Dendritic cell treated with granulocyte-macrophage colony-stimulating factor and Interleukin-4, amounts not matched to agents 40 ng/mL and 50 ng/mL, for 4 days (primary cell): Measurements from ENCODE around the gene PHC2.

Experiments used
- H3K27ac Mint-ChIP-seq: one replicate; pipeline ENCODE4 v1.8.0; 2022; ENCODE audit warnings: mild to moderate bottlenecking, mixed read lengths
- H3K27me3 Mint-ChIP-seq: one replicate; pipeline ENCODE4 v1.8.0; 2022; ENCODE audit warnings: mild to moderate bottlenecking, mixed read lengths
- H3K36me3 Mint-ChIP-seq: one replicate; pipeline ENCODE4 v1.8.0; 2022; ENCODE audit warnings: low read depth, mixed read lengths
- H3K4me1 Mint-ChIP-seq: one replicate; pipeline ENCODE4 v1.8.0; 2022; ENCODE audit warnings: low read depth, mixed read lengths
- H3K4me3 Mint-ChIP-seq: one replicate; pipeline ENCODE4 v1.8.0; 2022; ENCODE audit warnings: mild to moderate bottlenecking, moderate library complexity, mixed read lengths
- H3K9me3 Mint-ChIP-seq: one replicate; pipeline ENCODE4 v1.8.0; 2022; ENCODE audit warnings: mixed read lengths
- intact Hi-C: fragments of 100-400 bp; cut with micrococcal nuclease; formaldehyde crosslinking; loops from one replicate; pipeline ENCODE4 v1.15.0; 2022

Gene PHC2

GRCh38 chr1:33396188-33397124 lies 34.4 kb downstream of the PHC2 start:
- Mint-ChIP-seq H3K4me3 (no peak overlapping the region), H3K9me3 (no peaks in the 10 kb centered on the region), H3K27me3 (no peaks in the 10 kb centered on the region)

GRCh38 chr1:33394770-33395169 lies 36.1 kb downstream of the PHC2 start:
- intact Hi-C loops = no loop called here
- Mint-ChIP-seq H3K9me3 (no peaks in the 10 kb centered on the region), H3K27ac (no peak overlapping the region), H3K27me3 (no peaks in the 10 kb centered on the region), H3K36me3 (no peaks in the 10 kb centered on the region), H3K4me3 (no peak overlapping the region), H3K4me1 (peaks cover 21% of the 10 kb centered on the region)

More at GRCh38 chr1:33396188-33397124, 34.4 kb downstream of the PHC2 start:
- peaks cover 11% of the 10 kb centered on the region for H3K4me1 Mint-ChIP-seq
- H3K36me3 Mint-ChIP-seq = no peaks in the 10 kb centered on the region
- no peak overlapping the region for H3K27ac Mint-ChIP-seq
- intact Hi-C loops = no loop called here

GRCh38 chr1:33393991-33394390 lies 36.9 kb downstream of the PHC2 start:
- peaks cover 28% of the 10 kb centered on the region for H3K4me1 Mint-ChIP-seq
- no peaks in the 10 kb centered on the region for H3K27me3 Mint-ChIP-seq
- H3K4me3 Mint-ChIP-seq = no peak overlapping the region
- H3K36me3 Mint-ChIP-seq = no peaks in the 10 kb centered on the region
- no peak overlapping the region for H3K27ac Mint-ChIP-seq
- no peaks in the 10 kb centered on the region for H3K9me3 Mint-ChIP-seq
- intact Hi-C loops = no loop called here

- Mint-ChIP-seq H3K27ac (no peak overlapping the region), H3K27me3 (no peaks in the 10 kb centered on the region), H3K36me3 (no peaks in the 10 kb centered on the region), H3K4me3 (no peak overlapping the region), H3K9me3 (no peaks in the 10 kb centered on the region), H3K4me1 (peaks cover 28% of the 10 kb centered on the region)
- intact Hi-C loops = no loop called here
These were observed 37.4 kb downstream of the PHC2 start for GRCh38 chr1:33393524-33393923.

- Mint-ChIP-seq H3K4me3 (no peak overlapping the region), H3K9me3 (no peaks in the 10 kb centered on the region), H3K4me1 (peaks cover 28% of the 10 kb centered on the region), H3K36me3 (no peaks in the 10 kb centered on the region), H3K27me3 (no peaks in the 10 kb centered on the region), H3K27ac (no peak overlapping the region)
- intact Hi-C loops = no loop called here
These were observed 38.3 kb downstream of the PHC2 start for GRCh38 chr1:33392639-33393038.

- intact Hi-C loops = no loop called here
- H3K36me3 Mint-ChIP-seq = no peaks in the 10 kb centered on the region
- H3K4me1 Mint-ChIP-seq = peaks cover 28% of the 10 kb centered on the region
- H3K9me3 Mint-ChIP-seq = no peaks in the 10 kb centered on the region
- no peak overlapping the region for H3K4me3 Mint-ChIP-seq
- no peak overlapping the region for H3K27ac Mint-ChIP-seq
- no peaks in the 10 kb centered on the region for H3K27me3 Mint-ChIP-seq
These were observed 38.7 kb downstream of the PHC2 start for GRCh38 chr1:33392206-33392605.

GRCh38 chr1:33391343-33392078 lies 39.4 kb downstream of the PHC2 start:
- H3K4me1 Mint-ChIP-seq = peaks cover 27% of the 10 kb centered on the region
- no peaks in the 10 kb centered on the region for H3K36me3 Mint-ChIP-seq
- no peaks in the 10 kb centered on the region for H3K9me3 Mint-ChIP-seq
- H3K27ac Mint-ChIP-seq = no peak overlapping the region
- no peak overlapping the region for H3K4me3 Mint-ChIP-seq
- no peaks in the 10 kb centered on the region for H3K27me3 Mint-ChIP-seq
- intact Hi-C loops = no loop called here

- Mint-ChIP-seq H3K9me3 (no peaks in the 10 kb centered on the region), H3K4me1 (peaks cover 26% of the 10 kb centered on the region), H3K27ac (no peak overlapping the region), H3K36me3 (no peaks in the 10 kb centered on the region), H3K4me3 (no peak overlapping the region), H3K27me3 (no peaks in the 10 kb centered on the region)
- intact Hi-C loops = no loop called here
These were observed 40.4 kb downstream of the PHC2 start for GRCh38 chr1:33390542-33390941.

- Mint-ChIP-seq H3K4me3 (no peak overlapping the region), H3K4me1 (peaks cover 40% of the 10 kb centered on the region), H3K27me3 (no peaks in the 10 kb centered on the region), H3K9me3 (no peaks in the 10 kb centered on the region), H3K36me3 (no peaks in the 10 kb centered on the region), H3K27ac (no peak overlapping the region)
- intact Hi-C loops = loop anchor here (10.0 kb wide), 1 partner anchor 66 kb away; no protein-coding TSS in a partner anchor
These were observed 41.8 kb downstream of the PHC2 start for GRCh38 chr1:33388805-33389771.

- no peaks in the 10 kb centered on the region for H3K9me3 Mint-ChIP-seq
- intact Hi-C loops = loop anchor here (10.0 kb wide), 1 partner anchor 67 kb away; no protein-coding TSS in a partner anchor
- H3K4me3 Mint-ChIP-seq = no peak overlapping the region
- H3K27me3 Mint-ChIP-seq = no peaks in the 10 kb centered on the region
- no peaks in the 10 kb centered on the region for H3K36me3 Mint-ChIP-seq
- peaks cover 51% of the 10 kb centered on the region for H3K4me1 Mint-ChIP-seq
- H3K27ac Mint-ChIP-seq = no peak overlapping the region
These were observed 43.3 kb downstream of the PHC2 start for GRCh38 chr1:33387625-33388024.

- Mint-ChIP-seq H3K27me3 (peaks cover 9% of the 10 kb centered on the region), H3K9me3 (no peaks in the 10 kb centered on the region), H3K27ac (peak overlapping the region; percentile 68), H3K36me3 (no peaks in the 10 kb centered on the region), H3K4me1 (peaks cover 61% of the 10 kb centered on the region), H3K4me3 (no peak overlapping the region)
- intact Hi-C loops = loop anchor here (10.0 kb wide), 1 partner anchor 70 kb away; no protein-coding TSS in a partner anchor
These were observed 45.6 kb downstream of the PHC2 start for GRCh38 chr1:33385251-33385650.

GRCh38 chr1:33384040-33384812 lies 46.7 kb downstream of the PHC2 start:
- Mint-ChIP-seq H3K4me3 (no peak overlapping the region), H3K9me3 (no peaks in the 10 kb centered on the region), H3K27ac (peak overlapping the region; percentile 68), H3K27me3 (peaks cover 17% of the 10 kb centered on the region), H3K4me1 (peaks cover 63% of the 10 kb centered on the region), H3K36me3 (no peaks in the 10 kb centered on the region)
- intact Hi-C loops = loop anchor here (10.0 kb wide), 1 partner anchor 71 kb away; no protein-coding TSS in a partner anchor

GRCh38 chr1:33383489-33383888 lies 47.4 kb downstream of the PHC2 start:
- Mint-ChIP-seq H3K4me1 (peaks cover 66% of the 10 kb centered on the region), H3K4me3 (no peak overlapping the region), H3K36me3 (no peaks in the 10 kb centered on the region), H3K9me3 (no peaks in the 10 kb centered on the region), H3K27me3 (peaks cover 17% of the 10 kb centered on the region), H3K27ac (no peak overlapping the region)
- intact Hi-C loops = loop anchor here (10.0 kb wide), 1 partner anchor 71 kb away; no protein-coding TSS in a partner anchor
